ENCODE results near the gene NUP210L.

- TF ChIP-seq CTCF (conservative IDR thresholded peaks at IDR 0.05; ENCODE audit: low read length) (no peak), EZH2phosphoT487 (IDR thresholded peaks at IDR 0.05; ENCODE audit: borderline replicate concordance, low read depth, low read length) (no peak)
These were observed 148.7 kb downstream of the NUP210L start for GRCh38 chr1:154006136-154006535.
